B cell (primary cell): ENCODE data around the gene CTXND1. TPM values are rescaled to one million over a fixed set of nuclear protein-coding genes. Genes with fewer than 3 reads are reported as not detected.

ENCODE experiments used
- ATAC-seq: fragments of 200-7000 bp; cut with Tn5 transposase; one replicate; pipeline ENCODE4 v1.10.0; 2021; ENCODE audit warnings: low read depth, mild to moderate bottlenecking, moderate number of reproducible peaks, moderate library complexity
- CTCF ChIA-PET: fragments of 350-600 bp; sonication (Branson Sonifier 250); formaldehyde crosslinking; loops from one replicate; lab custom pipeline; 2021; ENCODE audit warnings: antibody characterized with exemption, inconsistent platforms; lab: Charles Lee
- POLR2A ChIA-PET: fragments of 350-600 bp; sonication (Branson Sonifier 250); formaldehyde crosslinking; loops from one replicate; lab custom pipeline; 2021; ENCODE audit warnings: antibody characterized with exemption; lab: Charles Lee
- DNase-seq: peaks from one replicate; pipeline ENCODE4 v3.0.0; 2013
- H2AFZ ChIP-seq: 2 replicates; pipeline ENCODE4 v1.6.1; 2012; ENCODE audit warnings: mild to moderate bottlenecking, low read depth, low read length; ENCODE audit not compliant: insufficient read depth, poor library complexity, severe bottlenecking
- H3K27ac ChIP-seq, 2 donors: 1 replicate in 1 of 2; 2 replicates in 1 of 2; pipeline ENCODE4 v1.5.1; 2012 to 2013; ENCODE audit warnings: low read length in 2 of 2, mild to moderate bottlenecking in 2 of 2, moderate library complexity in 1 of 2
- H3K27me3 ChIP-seq, 4 experiments: fragments of 200-600 bp in 1 of 4; sonication (generic) in 1 of 4; replicated peaks in 1 of 4; 1 replicate in 2 of 4; 2 replicates in 2 of 4; pipeline versions ENCODE4 v1.6.1 to v1.7.0; 2013 to 2016; ENCODE audit warnings: low read length in 3 of 4, mild to moderate bottlenecking in 2 of 4, mixed read lengths in 1 of 4, moderate library complexity in 1 of 4; ENCODE audit not compliant: insufficient read depth in 4 of 4, control insufficient read depth in 3 of 4; ENCODE audit errors: control extremely low read depth in 1 of 4
- H3K36me3 ChIP-seq, 2 experiments: replicated peaks in 1 of 2; 1 replicate in 1 of 2; 2 replicates in 1 of 2; pipeline versions ENCODE4 v1.6.1 to v1.7.1; 2013; ENCODE audit warnings: low read length in 1 of 2; ENCODE audit not compliant: insufficient read depth in 2 of 2, control insufficient read depth in 1 of 2; ENCODE audit errors: control extremely low read depth in 1 of 2, extremely low read depth in 1 of 2
- H3K4me1 ChIP-seq, 2 donors: fragments of 200-600 bp in 1 of 2; sonication (generic) in 1 of 2; 1 replicate in 1 of 2; 2 replicates in 1 of 2; pipeline versions ENCODE4 v1.5.1 to v1.6.1; 2013 to 2017; ENCODE audit warnings: low read length in 2 of 2; ENCODE audit not compliant: control insufficient read depth in 2 of 2, insufficient read depth in 2 of 2
- H3K4me2 ChIP-seq: replicated peaks from 2 replicates; pipeline ENCODE3; 2012; ENCODE audit warnings: mild to moderate bottlenecking, low read depth, low read length; ENCODE audit not compliant: poor library complexity, severe bottlenecking
- H3K4me3 ChIP-seq, 5 experiments: fragments of 200-600 bp in 1 of 5; sonication (generic) in 1 of 5; 1 replicate in 3 of 5; 2 replicates in 2 of 5; pipeline versions ENCODE4 v1.5.1 to v1.7.0; 2011 to 2016; ENCODE audit warnings: low read length in 4 of 5, mild to moderate bottlenecking in 4 of 5, low read depth in 2 of 5, control low read depth in 1 of 5, moderate library complexity in 1 of 5; ENCODE audit not compliant: insufficient read depth in 1 of 5; ENCODE audit errors: control extremely low read depth in 1 of 5, extremely low read depth in 1 of 5
- H3K79me2 ChIP-seq: fragments of 200-600 bp; sonication (generic); one replicate; pipeline ENCODE4 v1.6.0; 2016; ENCODE audit warnings: low read length; ENCODE audit not compliant: control insufficient read depth, insufficient read depth
- H3K9ac ChIP-seq: fragments of 200-600 bp; sonication (generic); 2 replicates; pipeline ENCODE4 v1.6.1; 2017; ENCODE audit warnings: mild to moderate bottlenecking, low read length, moderate library complexity
- H3K9me3 ChIP-seq, 3 donors: one replicate each; pipeline versions ENCODE4 v1.6.1 to v1.7.1; 2013; ENCODE audit warnings: low read length in 2 of 3; ENCODE audit not compliant: control insufficient read depth in 2 of 3, insufficient read depth in 1 of 3; ENCODE audit errors: control extremely low read depth in 1 of 3
- H4K20me1 ChIP-seq: 2 replicates; pipeline ENCODE4 v1.6.0; 2012; ENCODE audit warnings: mild to moderate bottlenecking, low read length; ENCODE audit not compliant: insufficient read depth, control insufficient read depth, poor library complexity, severe bottlenecking
- H3K27ac Mint-ChIP-seq: one replicate; pipeline ENCODE4 v1.8.0; 2021; ENCODE audit warnings: mixed read lengths
- H3K27me3 Mint-ChIP-seq: one replicate; pipeline ENCODE4 v1.8.0; 2021; ENCODE audit warnings: mixed read lengths
- H3K4me1 Mint-ChIP-seq: one replicate; pipeline ENCODE4 v1.8.0; 2021; ENCODE audit warnings: mixed read lengths
- H3K4me3 Mint-ChIP-seq: one replicate; pipeline ENCODE4 v1.8.0; 2021; ENCODE audit warnings: mixed read lengths
- H3K9me3 Mint-ChIP-seq: one replicate; pipeline ENCODE4 v1.8.0; 2022; ENCODE audit warnings: mixed read lengths; ENCODE audit not compliant: insufficient read depth
- CTCF ChIP-seq: fragments of 200-600 bp; IDR thresholded peaks from one replicate; pipeline ENCODE4 v1.8.0; 2022; ENCODE audit warnings: antibody characterized with exemption, mild to moderate bottlenecking
- EZH2 ChIP-seq: IDR thresholded peaks from 2 replicates; pipeline ENCODE4 v1.6.1; 2012; ENCODE audit warnings: borderline replicate concordance, low read depth, mild to moderate bottlenecking, moderate library complexity, low read length; ENCODE audit not compliant: insufficient read depth, poor library complexity, severe bottlenecking
- WGBS: methylation state at CpG from one replicate; pipeline ENCODE4 v1.1.5; 2013; ENCODE audit warnings: missing lambda C conversion rate; ENCODE audit not compliant: insufficient coverage; 5-methylcytosine and 5-hydroxymethylcytosine counted together
- intact Hi-C: fragments of 100-400 bp; cut with micrococcal nuclease; formaldehyde crosslinking; loops from one replicate; pipeline ENCODE4 v1.10.0; 2022
- polyA plus RNA-seq: library from polyadenylated mRNA; depleted of rRNA; stranded (reverse); fragments of >200 nt; gene quantifications from 2 replicates; pipeline ENCODE4 v1.2.3, GENCODE V29; 2012
- total RNA-seq, 2 donors: library from RNA; stranded (reverse); fragments of 120-200 nt in 1 of 2; gene quantifications; 1 replicate in 1 of 2; 2 replicates in 1 of 2; pipeline versions ENCODE4 v1.2.3 to v1.2.4, GENCODE V29; 2013 to 2022

The CTXND1 gene
- total and polyA plus RNA-seq, 2 donors (not counting 1 experiment from before 2014, with no cell fraction given), result not detected

GRCh38 chr15:80185152-80185551, 66.9 kb downstream of the CTXND1 start:
- ATAC-seq (no peak), DNase-seq (no peak)
- no peak for TF ChIP-seq CTCF
- TF ChIP-seq EZH2, result no peak
- Histone ChIP-seq H3K9ac (no peak overlapping the region), H3K27ac (no peak overlapping the region), H3K27me3 (no peaks in the 10 kb centered on the region), H4K20me1 (no peaks in the 10 kb centered on the region), H3K79me2 (no peaks in the 10 kb centered on the region), H3K36me3 (no peaks in the 10 kb centered on the region), H3K4me2 (no peak overlapping the region), H3K4me1 (no peaks in the 10 kb centered on the region), H3K9me3 (peaks cover 0 to 5% (median 0%) of the 10 kb centered on the region in 3 donors), H3K4me3 (no peak overlapping the region), H2AFZ (no peak overlapping the region)
- Mint-ChIP-seq H3K4me1 (no peaks in the 10 kb centered on the region), H3K9me3 (no peaks in the 10 kb centered on the region), H3K4me3 (no peak overlapping the region), H3K27ac (no peak overlapping the region), H3K27me3 (no peaks in the 10 kb centered on the region)
- CTCF ChIA-PET, result interaction anchor here (1.0 kb wide), 1 partner anchor 804 kb away, joined by 3 read pairs; no protein-coding TSS in a partner anchor
- POLR2A ChIA-PET, result no interaction called here
- 100% methylated on average over 2 of the region's 2 CpGs for WGBS
- intact Hi-C loops, result no loop called here

- Histone ChIP-seq H3K4me2 (no peak overlapping the region), H4K20me1 (no peaks in the 10 kb centered on the region), H3K9me3 (peaks cover 0 to 5% (median 0%) of the 10 kb centered on the region in 3 donors), H3K27me3 (no peaks in the 10 kb centered on the region), H2AFZ (no peak overlapping the region), H3K79me2 (no peaks in the 10 kb centered on the region), H3K4me3 (no peak overlapping the region), H3K36me3 (no peaks in the 10 kb centered on the region), H3K4me1 (no peaks in the 10 kb centered on the region), H3K27ac (no peak overlapping the region), H3K9ac (no peak overlapping the region)
- intact Hi-C loops, result no loop called here
- Mint-ChIP-seq H3K9me3 (no peaks in the 10 kb centered on the region), H3K27ac (no peak overlapping the region), H3K4me1 (no peaks in the 10 kb centered on the region), H3K4me3 (no peak overlapping the region), H3K27me3 (no peaks in the 10 kb centered on the region)
- ChIA-PET CTCF (interaction anchor here (1.0 kb wide), 1 partner anchor 804 kb away, joined by 3 read pairs; no protein-coding TSS in a partner anchor), POLR2A (no interaction called here)
- WGBS, result 85% methylated on average over 6 of the region's 7 CpGs
- no peak for DNase-seq
- no peak for ATAC-seq
- TF ChIP-seq EZH2, result no peak
- TF ChIP-seq CTCF, result no peak
These were observed 67.5 kb downstream of the CTXND1 start for GRCh38 chr15:80184554-80184953.
